ENCODE data around the gene BMF.

Gene BMF

DNA sequence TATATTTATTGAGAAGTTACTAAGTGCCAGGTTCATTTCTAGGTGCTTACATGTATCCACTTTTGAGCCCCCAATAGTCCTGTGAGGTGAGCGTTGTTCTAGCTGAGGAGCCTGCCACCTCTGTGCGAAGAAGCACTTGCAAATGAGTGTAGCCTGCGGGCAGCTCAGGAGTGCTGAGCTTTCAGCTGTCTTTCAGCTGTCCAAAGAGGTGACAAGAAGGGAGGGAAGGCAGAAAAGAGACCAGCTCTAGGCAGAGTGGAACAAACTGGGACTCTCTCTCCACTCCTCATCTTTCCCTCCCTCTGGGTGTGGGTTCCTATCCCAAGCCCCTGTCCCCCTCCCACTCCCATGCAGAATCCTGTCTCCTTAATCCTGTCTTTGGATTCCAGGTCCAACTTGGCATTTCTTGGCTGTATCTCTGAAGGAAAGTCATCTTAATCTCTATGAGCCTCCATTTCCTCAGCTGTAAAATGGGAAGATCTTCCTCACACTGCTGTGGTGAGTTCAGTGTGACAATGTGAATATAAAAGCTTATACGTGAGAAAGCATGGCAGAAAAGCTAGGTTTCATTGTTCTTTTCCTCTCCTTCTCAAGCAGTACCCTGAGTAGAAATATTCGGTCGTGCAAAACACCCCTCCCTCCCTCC, 63.0 kb downstream of the BMF start:
- DNase-seq (ENCODE audit: low read depth in 2 of 2): no peak
- no peak for TF ChIP-seq CTCF (IDR thresholded peaks at IDR 0.05; ENCODE audit: low read depth, low read length)
- H3K4me3 ChIP-seq (replicated peaks in 1 of 2; ENCODE audit: low read depth in 2 of 2, low read length in 2 of 2): no peak overlapping the region

- peak; percentile 85 to 87 for DNase-seq (ENCODE audit: low read depth in 2 of 2)
- TF ChIP-seq CTCF (IDR thresholded peaks at IDR 0.05; ENCODE audit: low read depth, low read length): peak; percentile 90
- no peak overlapping the region for H3K4me3 ChIP-seq (replicated peaks in 1 of 2; ENCODE audit: low read depth in 2 of 2, low read length in 2 of 2)
Observed at GRCh38 chr15:40044717-40045571, 63.7 kb downstream of the BMF start.

DNA sequence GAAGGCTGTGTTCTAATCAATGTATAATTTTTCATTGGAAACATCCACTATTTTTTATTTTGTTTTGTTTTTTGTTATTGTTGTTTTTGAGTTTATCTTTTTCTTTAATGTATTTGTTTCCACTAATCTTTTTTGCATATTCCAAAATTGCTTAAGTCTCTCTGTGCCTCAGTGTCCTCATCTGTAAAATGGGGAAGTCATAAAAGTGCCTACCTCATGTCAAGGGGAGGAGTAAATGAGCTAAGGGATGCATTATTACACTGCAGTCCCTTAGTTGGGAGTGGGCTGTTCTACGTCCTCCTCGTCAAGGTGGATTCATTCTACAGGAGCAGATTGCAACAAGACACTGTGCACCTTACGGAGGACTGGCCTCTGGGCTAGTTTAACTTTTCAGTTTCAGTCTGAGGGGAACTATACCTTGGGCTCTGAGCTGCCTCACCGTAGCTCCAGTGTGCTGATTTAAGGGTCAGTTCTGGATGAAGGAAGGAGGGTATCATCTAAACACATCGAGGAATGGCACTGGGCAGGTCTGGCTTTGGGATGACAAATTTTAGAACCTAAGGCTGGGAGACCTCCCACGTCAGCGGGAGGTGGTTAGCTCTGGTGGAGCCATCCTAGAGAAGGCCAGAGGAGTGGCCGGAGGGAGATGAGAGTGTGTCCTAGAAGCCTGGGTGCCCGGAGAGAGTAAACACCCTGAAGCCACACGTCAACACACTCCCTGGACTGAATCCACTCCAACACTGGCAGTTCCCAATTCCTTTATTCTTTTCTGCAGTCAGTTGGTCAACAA, 64.6 kb downstream of the BMF start:
- TF ChIP-seq CTCF (IDR thresholded peaks at IDR 0.05; ENCODE audit: low read depth, low read length): no peak
- no peak overlapping the region for H3K4me3 ChIP-seq (replicated peaks in 1 of 2; ENCODE audit: low read depth in 2 of 2, low read length in 2 of 2)
- DNase-seq (ENCODE audit: low read depth in 2 of 2): no peak

DNA sequence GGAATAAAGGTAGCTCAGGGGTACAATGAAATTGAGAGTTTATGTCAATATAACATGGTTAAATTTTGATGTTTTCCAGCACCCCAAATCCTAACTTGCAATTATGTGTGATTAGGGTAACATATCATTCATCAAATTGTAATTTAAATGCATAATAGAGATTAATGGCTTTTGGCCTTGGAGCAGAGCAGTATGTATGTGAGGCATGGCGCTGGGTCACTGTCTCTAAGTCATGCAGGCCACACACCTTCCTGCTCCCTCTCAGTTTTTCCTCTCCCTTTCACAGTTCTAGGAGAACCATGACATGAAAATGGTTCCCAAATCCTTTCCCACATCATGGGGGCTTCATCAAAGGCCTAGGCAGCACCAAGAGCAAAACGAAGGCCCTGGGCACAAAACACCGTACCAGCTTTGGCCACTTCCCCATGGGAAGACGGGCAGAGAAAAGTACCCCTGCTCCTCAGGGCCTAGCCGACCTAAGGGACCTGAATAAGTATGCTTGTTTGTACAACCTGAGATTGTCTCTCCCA, 65.8 kb downstream of the BMF start:
- no peak overlapping the region for H3K4me3 ChIP-seq (replicated peaks in 1 of 2; ENCODE audit: low read depth in 2 of 2, low read length in 2 of 2)
- no peak for DNase-seq (ENCODE audit: low read depth in 2 of 2)
- no peak for TF ChIP-seq CTCF (IDR thresholded peaks at IDR 0.05; ENCODE audit: low read depth, low read length)

DNA sequence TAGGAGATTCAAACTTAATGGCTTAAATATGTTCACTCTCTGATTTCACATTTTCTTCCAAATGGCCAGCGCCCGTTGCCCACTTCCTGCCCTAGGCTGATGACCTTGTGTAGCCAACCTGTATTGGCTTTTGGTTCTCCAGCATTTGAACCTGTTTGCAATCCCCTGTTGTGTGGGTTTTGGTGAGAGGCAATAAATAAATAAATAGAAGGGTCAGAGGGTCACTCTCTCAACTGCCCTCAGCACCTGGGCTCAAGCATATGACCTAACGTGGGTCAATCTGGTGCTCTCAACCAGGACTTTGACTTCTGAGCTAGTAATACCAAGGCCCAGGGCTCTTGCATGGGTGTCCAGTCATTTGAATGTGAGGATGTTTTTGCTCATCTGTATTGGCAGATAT, 67.9 kb downstream of the BMF start:
- DNase-seq (ENCODE audit: low read depth in 2 of 2): no peak
- no peak for TF ChIP-seq CTCF (IDR thresholded peaks at IDR 0.05; ENCODE audit: low read depth, low read length)
- H3K4me3 ChIP-seq (replicated peaks in 1 of 2; ENCODE audit: low read depth in 2 of 2, low read length in 2 of 2): no peak overlapping the region

DNA sequence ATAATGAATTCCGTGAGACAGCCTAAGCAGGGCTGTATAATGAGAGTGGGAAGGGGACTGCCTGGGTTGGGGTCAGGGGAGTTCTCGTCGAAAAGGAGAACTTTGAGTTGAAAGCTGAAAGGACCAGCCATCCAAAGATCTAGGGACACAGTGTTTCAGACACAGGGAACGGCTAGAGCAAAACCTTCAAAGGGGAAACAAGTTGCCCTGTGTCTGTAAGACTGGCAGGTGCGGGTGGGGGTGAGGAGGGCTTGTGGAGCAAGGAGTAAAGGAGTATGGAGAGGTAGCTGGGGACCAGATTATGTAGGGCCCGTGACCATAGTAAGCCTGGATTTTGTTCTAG, 68.4 kb downstream of the BMF start:
- no peak overlapping the region for H3K4me3 ChIP-seq (replicated peaks in 1 of 2; ENCODE audit: low read depth in 2 of 2, low read length in 2 of 2)
- DNase-seq (ENCODE audit: low read depth in 2 of 2): no peak
- TF ChIP-seq CTCF (IDR thresholded peaks at IDR 0.05; ENCODE audit: low read depth, low read length): no peak

Data from cardiac fibroblast (primary cell).